ENCODE results near the gene HGFAC.

- TF ChIP-seq, protein P1, sequence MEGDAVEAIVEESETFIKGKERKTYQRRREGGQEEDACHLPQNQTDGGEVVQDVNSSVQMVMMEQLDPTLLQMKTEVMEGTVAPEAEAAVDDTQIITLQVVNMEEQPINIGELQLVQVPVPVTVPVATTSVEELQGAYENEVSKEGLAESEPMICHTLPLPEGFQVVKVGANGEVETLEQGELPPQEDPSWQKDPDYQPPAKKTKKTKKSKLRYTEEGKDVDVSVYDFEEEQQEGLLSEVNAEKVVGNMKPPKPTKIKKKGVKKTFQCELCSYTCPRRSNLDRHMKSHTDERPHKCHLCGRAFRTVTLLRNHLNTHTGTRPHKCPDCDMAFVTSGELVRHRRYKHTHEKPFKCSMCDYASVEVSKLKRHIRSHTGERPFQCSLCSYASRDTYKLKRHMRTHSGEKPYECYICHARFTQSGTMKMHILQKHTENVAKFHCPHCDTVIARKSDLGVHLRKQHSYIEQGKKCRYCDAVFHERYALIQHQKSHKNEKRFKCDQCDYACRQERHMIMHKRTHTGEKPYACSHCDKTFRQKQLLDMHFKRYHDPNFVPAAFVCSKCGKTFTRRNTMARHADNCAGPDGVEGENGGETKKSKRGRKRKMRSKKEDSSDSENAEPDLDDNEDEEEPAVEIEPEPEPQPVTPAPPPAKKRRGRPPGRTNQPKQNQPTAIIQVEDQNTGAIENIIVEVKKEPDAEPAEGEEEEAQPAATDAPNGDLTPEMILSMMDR (IDR thresholded peaks at IDR 0.05): no peak
- TF ChIP-seq POLR2A (IDR thresholded peaks at IDR 0.05): no peak
- no peak for TF ChIP-seq POLR2AphosphoS5 (IDR thresholded peaks at IDR 0.05)
- TF ChIP-seq EP300 (IDR thresholded peaks at IDR 0.05): no peak
These were observed 20.3 kb upstream of the HGFAC start for GRCh38 chr4:3421470-3421869.

All from sigmoid colon (tissue), 4 donors.